Neural cell (in vitro differentiated cells): Measurements from ENCODE around the gene KCNA4. TPM values are rescaled to one million over a fixed set of nuclear protein-coding genes. Genes with fewer than 3 reads are reported as not detected.

Source experiments
- H2AFZ ChIP-seq: fragments of 200-600, 300-800 bp; sonication (generic), shearing (Covaris generic); 2 replicates; pipeline ENCODE4 v1.6.0; 2014; ENCODE audit warnings: low read depth, mild to moderate bottlenecking, antibody characterized with exemption, low read length, moderate library complexity
- H3F3A ChIP-seq: fragments of 200-600 bp; shearing (Covaris generic); 2 replicates; pipeline ENCODE4 v1.6.1; 2016; ENCODE audit warnings: mild to moderate bottlenecking, moderate library complexity, mixed read lengths, antibody characterized with exemption, low read length; ENCODE audit not compliant: insufficient read depth, poor library complexity, severe bottlenecking
- H3K27ac ChIP-seq: fragments of 200-600, 300-800 bp; sonication (generic), shearing (Covaris generic); 2 replicates; pipeline ENCODE4 v1.5.1; 2014; ENCODE audit warnings: mild to moderate bottlenecking, low read length, moderate library complexity
- H3K27me3 ChIP-seq: fragments of 300-800, 200-600 bp; sonication (generic), shearing (Covaris generic); 2 replicates; pipeline ENCODE4 v1.6.0; 2014; ENCODE audit warnings: mild to moderate bottlenecking, low read depth, low read length, moderate library complexity; ENCODE audit not compliant: insufficient read depth
- H3K36me3 ChIP-seq: fragments of 300-800, 200-600 bp; sonication (generic), shearing (Covaris generic); 2 replicates; pipeline ENCODE4 v1.5.1; 2014; ENCODE audit warnings: mild to moderate bottlenecking, antibody characterized with exemption, low read length, moderate library complexity; ENCODE audit not compliant: insufficient read depth
- H3K4me2 ChIP-seq: fragments of 300-800, 200-600 bp; sonication (generic), shearing (Covaris generic); 2 replicates; pipeline ENCODE4 v1.6.0; 2014; ENCODE audit warnings: mild to moderate bottlenecking, low read length
- H3K4me3 ChIP-seq: fragments of 300-800, 200-600 bp; sonication (generic), shearing (Covaris generic); 2 replicates; pipeline ENCODE4 v1.5.1; 2014; ENCODE audit warnings: mild to moderate bottlenecking, low read length, moderate library complexity
- H3K79me2 ChIP-seq: fragments of 200-600 bp; shearing (Covaris generic); replicated peaks from 2 replicates; pipeline ENCODE4 v1.6.0; 2014; ENCODE audit warnings: mild to moderate bottlenecking, low read length, moderate library complexity; ENCODE audit not compliant: insufficient read depth
- H3K9ac ChIP-seq: fragments of 300-800, 200-600 bp; sonication (generic), shearing (Covaris generic); 2 replicates; pipeline ENCODE4 v1.6.1; 2016; ENCODE audit warnings: mild to moderate bottlenecking, low read length, mixed read lengths
- H3K9me2 ChIP-seq: fragments of 200-600 bp; shearing (Covaris generic); 2 replicates; pipeline ENCODE4 v1.6.1; 2016; ENCODE audit warnings: mild to moderate bottlenecking, low read length, mixed read lengths; ENCODE audit not compliant: insufficient read depth
- H3K9me3 ChIP-seq: fragments of 200-600, 300-800 bp; sonication (generic), shearing (Covaris generic); 2 replicates; pipeline ENCODE4 v1.6.1; 2016; ENCODE audit warnings: mild to moderate bottlenecking, mixed run types, low read length, moderate library complexity, mixed read lengths
- H4K20me1 ChIP-seq: fragments of 200-600 bp; shearing (Covaris generic); 2 replicates; pipeline ENCODE4 v1.6.1; 2016; ENCODE audit warnings: mild to moderate bottlenecking, mixed run types; ENCODE audit not compliant: insufficient read depth
- CTCF ChIP-seq: fragments of 450-650 bp; IDR thresholded peaks from 2 replicates; pipeline ENCODE4 v1.5.1; 2014; ENCODE audit warnings: antibody characterized with exemption, mild to moderate bottlenecking, moderate library complexity; ENCODE audit not compliant: poor library complexity, severe bottlenecking
- EP300 ChIP-seq: fragments of 450-650 bp; conservative IDR thresholded peaks from 2 replicates; pipeline ENCODE4 v1.6.1; 2014; ENCODE audit warnings: antibody characterized with exemption, mild to moderate bottlenecking, moderate library complexity; ENCODE audit not compliant: poor library complexity, severe bottlenecking
- EZH2 ChIP-seq: fragments of 200-600, 300-800 bp; shearing (Covaris generic), sonication (generic); IDR thresholded peaks from 2 replicates; pipeline ENCODE4 v1.6.1; 2014; ENCODE audit warnings: antibody characterized with exemption, low read length, borderline replicate concordance, mild to moderate bottlenecking; ENCODE audit not compliant: insufficient read depth, poor library complexity, severe bottlenecking
- MXI1 ChIP-seq: fragments of 450-650 bp; conservative IDR thresholded peaks from 2 replicates; pipeline ENCODE4 v1.6.1; 2014; ENCODE audit warnings: antibody characterized with exemption, mild to moderate bottlenecking; ENCODE audit not compliant: poor library complexity, severe bottlenecking
- POLR2AphosphoS5 ChIP-seq: IDR thresholded peaks from 2 replicates; pipeline ENCODE4 v1.6.1; 2012
- RAD21 ChIP-seq: fragments of 450-650 bp; conservative IDR thresholded peaks from 2 replicates; pipeline ENCODE4 v1.6.1; 2014; ENCODE audit warnings: antibody characterized with exemption, mild to moderate bottlenecking, moderate library complexity
- SMC3 ChIP-seq: fragments of 450-650 bp; conservative IDR thresholded peaks from 2 replicates; pipeline ENCODE4 v1.6.1; 2014; ENCODE audit warnings: antibody characterized with exemption, mild to moderate bottlenecking, moderate library complexity; ENCODE audit not compliant: poor library complexity
- TAF1 ChIP-seq: IDR thresholded peaks from 2 replicates; pipeline ENCODE4 v1.6.1; 2012; ENCODE audit warnings: low read depth
- polyA plus RNA-seq: library from polyadenylated mRNA; depleted of rRNA; stranded (reverse); fragments of >200 nt; gene quantifications from 2 replicates; pipeline ENCODE4 v1.2.3, GENCODE V29; 2014
- TF ChIP-seq, protein P1 (sequence below): IDR thresholded peaks from 2 replicates; pipeline ENCODE4 v1.6.1; 2012; ENCODE audit warnings: borderline replicate concordance

Gene KCNA4
- polyA plus RNA-seq, 1 donor from 2014 or later, result 5.9 TPM

GRCh38 chr11:29985248-29985647, 31.6 kb downstream of the KCNA4 start:
- no peak overlapping the region for H3K27ac ChIP-seq
- H3K36me3 ChIP-seq, result no peaks in the 10 kb centered on the region
- H2AFZ ChIP-seq, result no peak overlapping the region
- no peak overlapping the region for H3K4me3 ChIP-seq
- no peaks in the 10 kb centered on the region for H4K20me1 ChIP-seq
- no peaks in the 10 kb centered on the region for H3K79me2 ChIP-seq
- H3K27me3 ChIP-seq, result no peaks in the 10 kb centered on the region
- H3K4me2 ChIP-seq, result no peak overlapping the region
- H3F3A ChIP-seq, result no peaks in the 10 kb centered on the region
- no peak for TF ChIP-seq SMC3
- TF ChIP-seq EZH2, result no peak
- TF ChIP-seq RAD21, result no peak
- TF ChIP-seq EP300, result no peak
- TF ChIP-seq MXI1, result no peak
- TF ChIP-seq, protein P1, sequence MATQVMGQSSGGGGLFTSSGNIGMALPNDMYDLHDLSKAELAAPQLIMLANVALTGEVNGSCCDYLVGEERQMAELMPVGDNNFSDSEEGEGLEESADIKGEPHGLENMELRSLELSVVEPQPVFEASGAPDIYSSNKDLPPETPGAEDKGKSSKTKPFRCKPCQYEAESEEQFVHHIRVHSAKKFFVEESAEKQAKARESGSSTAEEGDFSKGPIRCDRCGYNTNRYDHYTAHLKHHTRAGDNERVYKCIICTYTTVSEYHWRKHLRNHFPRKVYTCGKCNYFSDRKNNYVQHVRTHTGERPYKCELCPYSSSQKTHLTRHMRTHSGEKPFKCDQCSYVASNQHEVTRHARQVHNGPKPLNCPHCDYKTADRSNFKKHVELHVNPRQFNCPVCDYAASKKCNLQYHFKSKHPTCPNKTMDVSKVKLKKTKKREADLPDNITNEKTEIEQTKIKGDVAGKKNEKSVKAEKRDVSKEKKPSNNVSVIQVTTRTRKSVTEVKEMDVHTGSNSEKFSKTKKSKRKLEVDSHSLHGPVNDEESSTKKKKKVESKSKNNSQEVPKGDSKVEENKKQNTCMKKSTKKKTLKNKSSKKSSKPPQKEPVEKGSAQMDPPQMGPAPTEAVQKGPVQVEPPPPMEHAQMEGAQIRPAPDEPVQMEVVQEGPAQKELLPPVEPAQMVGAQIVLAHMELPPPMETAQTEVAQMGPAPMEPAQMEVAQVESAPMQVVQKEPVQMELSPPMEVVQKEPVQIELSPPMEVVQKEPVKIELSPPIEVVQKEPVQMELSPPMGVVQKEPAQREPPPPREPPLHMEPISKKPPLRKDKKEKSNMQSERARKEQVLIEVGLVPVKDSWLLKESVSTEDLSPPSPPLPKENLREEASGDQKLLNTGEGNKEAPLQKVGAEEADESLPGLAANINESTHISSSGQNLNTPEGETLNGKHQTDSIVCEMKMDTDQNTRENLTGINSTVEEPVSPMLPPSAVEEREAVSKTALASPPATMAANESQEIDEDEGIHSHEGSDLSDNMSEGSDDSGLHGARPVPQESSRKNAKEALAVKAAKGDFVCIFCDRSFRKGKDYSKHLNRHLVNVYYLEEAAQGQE, result no peak
- TF ChIP-seq CTCF, result no peak
- no peak for TF ChIP-seq TAF1
- no peak for TF ChIP-seq POLR2AphosphoS5
- no peak overlapping the region for H3K9ac ChIP-seq
- H3K9me2 ChIP-seq, result no peaks in the 10 kb centered on the region
- no peaks in the 10 kb centered on the region for H3K9me3 ChIP-seq

GRCh38 chr11:29984544-29984943, 32.3 kb downstream of the KCNA4 start:
- Histone ChIP-seq H3K27ac (no peak overlapping the region), H3F3A (no peaks in the 10 kb centered on the region), H3K9me2 (no peaks in the 10 kb centered on the region), H3K79me2 (no peaks in the 10 kb centered on the region), H3K4me3 (no peak overlapping the region), H3K27me3 (no peaks in the 10 kb centered on the region), H3K4me2 (no peak overlapping the region), H3K9ac (no peak overlapping the region), H2AFZ (no peak overlapping the region), H3K9me3 (no peaks in the 10 kb centered on the region), H3K36me3 (no peaks in the 10 kb centered on the region), H4K20me1 (no peaks in the 10 kb centered on the region)
- no peak for TF ChIP-seq EZH2
- no peak for TF ChIP-seq POLR2AphosphoS5
- no peak for TF ChIP-seq EP300
- TF ChIP-seq TAF1, result no peak
- TF ChIP-seq SMC3, result no peak
- no peak for TF ChIP-seq CTCF
- TF ChIP-seq RAD21, result no peak
- TF ChIP-seq MXI1, result no peak
- TF ChIP-seq, protein P1, result no peak
